GM12891 (cell line): Measurements from ENCODE around the gene TRIM8.
A peak's percentile ranks its signal among the peaks of the same experiment; 100 is the strongest.

Experiments
- DNase-seq: peaks from one replicate; pipeline ENCODE4 v3.0.0; 2011; ENCODE audit warnings: low spot score; ENCODE audit not compliant: insufficient read length
- FAIRE-seq: peaks from 2 replicates; lab custom pipeline; 2011; peaks lifted over from hg19 to GRCh38; lab: Jason Lieb, UNC
- PAX5 ChIP-seq: IDR thresholded peaks from 2 replicates; pipeline ENCODE4 v1.6.1; 2011; ENCODE audit warnings: low read length, moderate library complexity, mild to moderate bottlenecking; ENCODE audit not compliant: insufficient read depth, severe bottlenecking
- POLR2A ChIP-seq: IDR thresholded peaks from 2 replicates; pipeline ENCODE4 v1.6.1; 2011; ENCODE audit warnings: low read depth, low read length, control low read depth
- POLR2AphosphoS5 ChIP-seq: IDR thresholded peaks from 2 replicates; pipeline ENCODE4 v1.6.1; 2011; ENCODE audit warnings: low read depth, low read length, control low read depth
- POU2F2 ChIP-seq: IDR thresholded peaks from 2 replicates; pipeline ENCODE4 v1.6.1; 2011; ENCODE audit warnings: low read depth, mild to moderate bottlenecking, control low read depth, low read length, moderate library complexity
- SPI1 ChIP-seq: IDR thresholded peaks from 2 replicates; pipeline ENCODE4 v1.6.1; 2011; ENCODE audit warnings: low read depth, low read length, control low read depth
- TAF1 ChIP-seq: IDR thresholded peaks from 2 replicates; pipeline ENCODE4 v1.6.1; 2011; ENCODE audit warnings: low read depth, low read length, control low read depth

Gene TRIM8

DNA sequence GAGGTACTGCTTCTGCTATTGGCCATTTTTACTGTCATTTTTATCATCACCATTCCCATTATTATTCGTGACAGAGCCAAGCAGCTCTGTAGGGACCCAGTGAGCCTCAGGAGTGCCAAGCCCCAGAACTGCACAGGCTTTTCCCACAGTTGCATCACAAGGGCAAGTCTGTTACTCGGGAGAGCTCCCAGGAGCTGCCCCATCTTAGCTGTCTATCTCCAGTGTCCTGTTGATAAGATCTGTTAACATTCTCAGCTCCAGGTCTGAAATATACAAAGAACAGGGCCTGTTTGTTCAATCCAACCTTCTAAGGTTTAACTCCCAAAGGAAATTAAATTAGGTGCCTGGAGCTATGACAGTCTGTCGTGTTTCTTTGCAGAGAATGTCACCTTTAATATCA is 20.2 kb upstream of the TRIM8 start:
- no peak for DNase-seq
- TF ChIP-seq PAX5 (no peak), SPI1 (no peak), POLR2A (no peak), TAF1 (no peak), POU2F2 (no peak), POLR2AphosphoS5 (no peak)
- FAIRE-seq = no peak

DNA sequence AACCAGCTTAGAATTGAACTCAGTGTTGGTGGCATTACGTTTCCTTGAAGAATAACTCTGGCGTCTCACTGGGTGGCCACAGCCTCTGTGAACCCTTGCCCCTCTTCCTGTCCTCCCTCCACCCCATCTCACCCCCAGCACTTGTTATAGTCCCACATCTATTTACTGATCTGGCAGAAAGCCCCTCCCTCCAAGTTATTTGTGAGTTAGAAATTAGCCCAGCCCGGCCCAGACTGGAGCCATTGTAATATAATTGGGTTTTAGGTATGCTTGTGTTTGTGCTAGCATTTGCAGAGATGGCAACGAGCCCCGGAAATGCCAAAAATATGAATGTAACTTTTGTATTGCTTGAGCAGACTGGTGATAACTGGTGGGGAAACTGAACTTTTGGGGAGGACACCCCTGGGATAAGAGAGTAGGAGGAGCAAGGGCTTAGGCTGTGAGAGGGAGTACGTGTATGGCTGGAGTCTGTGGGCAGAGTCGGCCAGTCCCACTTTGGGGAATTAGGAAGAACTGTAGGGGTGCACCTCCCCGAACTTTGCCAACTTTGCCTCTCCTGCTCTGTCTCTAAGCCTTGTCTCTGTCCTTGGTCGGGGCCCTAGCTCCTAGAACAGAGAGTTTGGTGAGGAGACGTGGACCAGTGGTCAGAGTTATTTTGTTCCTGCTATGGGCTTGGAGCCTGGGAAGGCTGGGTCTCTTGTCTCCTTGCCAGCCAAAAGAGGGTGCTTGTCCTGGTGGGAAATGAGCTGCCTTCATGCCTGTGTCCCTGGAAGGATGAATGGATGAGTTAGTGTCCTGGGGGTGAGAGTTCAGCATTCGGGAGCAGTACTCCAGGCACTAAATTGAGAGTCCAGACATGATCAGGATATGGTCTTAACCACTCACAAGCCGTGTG is 19.3 kb upstream of the TRIM8 start:
- FAIRE-seq = no peak
- no peak for DNase-seq
- no peak for TF ChIP-seq POLR2A
- no peak for TF ChIP-seq PAX5
- TF ChIP-seq POU2F2 = no peak
- TF ChIP-seq POLR2AphosphoS5 = no peak
- no peak for TF ChIP-seq TAF1
- TF ChIP-seq SPI1 = no peak

GRCh38 chr10:102626026-102626685 is 18.1 kb upstream of the TRIM8 start:
- no peak for DNase-seq
- TF ChIP-seq POU2F2 (no peak), PAX5 (no peak), SPI1 (no peak), POLR2AphosphoS5 (no peak), TAF1 (no peak), POLR2A (no peak)
- no peak for FAIRE-seq

- TF ChIP-seq TAF1 (no peak), POU2F2 (no peak), POLR2A (no peak), PAX5 (no peak), POLR2AphosphoS5 (no peak)
- DNase-seq (no peak), FAIRE-seq (peak; percentile 9)
These were observed 17.0 kb upstream of the TRIM8 start for GRCh38 chr10:102627291-102627735.

- TF ChIP-seq POLR2A (no peak), TAF1 (no peak), POU2F2 (no peak), POLR2AphosphoS5 (no peak), PAX5 (no peak), SPI1 (no peak)
- DNase-seq (no peak), FAIRE-seq (no peak)
These were observed 16.5 kb upstream of the TRIM8 start for GRCh38 chr10:102627736-102628293.

DNA sequence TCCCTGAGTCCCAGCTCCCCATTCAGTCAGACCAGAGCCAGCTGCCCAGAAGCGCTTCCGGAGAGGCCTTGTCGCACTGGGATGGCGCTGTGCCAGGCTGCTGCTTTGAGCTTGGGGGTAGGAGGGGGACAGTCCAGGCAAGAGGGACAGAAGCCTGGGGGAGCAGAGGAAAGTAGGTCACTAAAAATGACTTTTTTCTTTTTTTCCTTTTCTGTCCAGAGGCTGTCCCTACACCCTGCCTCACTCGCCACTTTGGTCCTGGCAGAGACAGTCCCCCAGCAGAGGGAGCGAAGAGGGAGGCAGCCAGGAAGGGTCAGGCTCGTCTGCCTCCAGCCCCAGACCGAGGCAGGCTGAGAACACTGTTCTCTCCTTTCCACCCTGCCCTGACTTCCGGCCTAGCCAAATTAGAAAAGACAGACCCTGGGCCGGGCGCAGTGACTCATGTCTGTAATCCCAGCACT is 15.8 kb upstream of the TRIM8 start:
- FAIRE-seq = no peak
- no peak for TF ChIP-seq TAF1
- no peak for TF ChIP-seq SPI1
- no peak for TF ChIP-seq PAX5
- TF ChIP-seq POLR2A = no peak
- TF ChIP-seq POLR2AphosphoS5 = no peak

GRCh38 chr10:102629661-102630614 is 14.3 kb upstream of the TRIM8 start:
- TF ChIP-seq SPI1 = no peak
- no peak for TF ChIP-seq TAF1
- TF ChIP-seq PAX5 = no peak
- no peak for TF ChIP-seq POLR2A
- TF ChIP-seq POU2F2 = no peak
- no peak for TF ChIP-seq POLR2AphosphoS5
- no peak for FAIRE-seq

More for the DNA sequence above, 15.8 kb upstream of the TRIM8 start:
- no peak for DNase-seq

DNA sequence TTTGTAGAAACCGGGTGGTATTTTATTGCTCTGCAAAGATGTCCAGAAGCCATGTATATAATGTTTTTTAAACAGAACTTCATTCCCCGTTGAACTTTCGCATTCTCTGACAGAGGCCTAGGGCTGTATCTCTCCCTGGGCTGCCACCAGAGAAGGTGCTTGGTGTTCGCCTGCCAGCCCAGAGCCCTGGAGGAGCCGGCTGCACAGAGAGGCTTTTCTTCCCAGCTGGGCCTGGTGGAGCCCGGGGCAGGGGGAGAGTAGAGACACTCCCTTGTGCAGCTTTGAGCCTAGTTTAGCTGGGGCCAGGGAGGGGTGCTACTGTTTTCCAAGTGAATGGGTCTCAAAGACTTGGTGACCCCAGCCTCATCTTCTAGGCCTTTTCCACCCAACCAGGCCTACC is 13.6 kb upstream of the TRIM8 start:
- FAIRE-seq (no peak), DNase-seq (no peak)
- no peak for TF ChIP-seq PAX5
- TF ChIP-seq POLR2AphosphoS5 = no peak
- TF ChIP-seq TAF1 = no peak
- TF ChIP-seq SPI1 = no peak
- no peak for TF ChIP-seq POU2F2
- no peak for TF ChIP-seq POLR2A

More at GRCh38 chr10:102629661-102630614, 14.3 kb upstream of the TRIM8 start:
- no peak for DNase-seq
